H1 (cell line): ENCODE data around the gene HIPK2. TPM values are rescaled to one million over a fixed set of nuclear protein-coding genes. Genes with fewer than 3 reads are reported as not detected.

ENCODE experiments used
- CTCF ChIA-PET: fragments of 300-600 bp; sonication (Branson Sonifier 250); formaldehyde crosslinking; loops from one replicate; lab custom pipeline; 2021; ENCODE audit not compliant: partially characterized antibody; lab: Charles Lee
- POLR2A ChIA-PET: fragments of 300-600 bp; sonication (Branson Sonifier 250); formaldehyde crosslinking; loops from one replicate; lab custom pipeline; 2021; ENCODE audit warnings: inconsistent platforms; ENCODE audit not compliant: partially characterized antibody; lab: Charles Lee
- DNase-seq, 2 experiments: peaks; one replicate each; pipeline versions ENCODE4 v3.0.0 to v3.0.0-alpha.2; 2010 to 2022; ENCODE audit warnings: low spot score in 2 of 2, low read depth in 1 of 2, mixed read lengths in 1 of 2
- FAIRE-seq: peaks from 2 replicates; lab custom pipeline; 2011; peaks lifted over from hg19 to GRCh38; lab: Jason Lieb, UNC
- H2AFZ ChIP-seq: 2 replicates; pipeline ENCODE4 v1.8.1; 2012; ENCODE audit warnings: low read length, inconsistent platforms
- H2AK5ac ChIP-seq: 2 replicates; pipeline ENCODE4 v1.6.1; 2013; ENCODE audit warnings: low read depth, low read length
- H2BK120ac ChIP-seq: replicated peaks from 2 replicates; pipeline ENCODE3; 2013; ENCODE audit warnings: low read depth, low read length, inconsistent platforms
- H2BK12ac ChIP-seq: 2 replicates; pipeline ENCODE4 v1.6.1; 2013; ENCODE audit warnings: low read depth, low read length
- H2BK15ac ChIP-seq: 2 replicates; pipeline ENCODE4 v1.6.1; 2013; ENCODE audit warnings: low read length
- H2BK20ac ChIP-seq: 2 replicates; pipeline ENCODE4 v1.6.1; 2013; ENCODE audit warnings: low read length
- H2BK5ac ChIP-seq: 2 replicates; pipeline ENCODE4 v1.6.1; 2013; ENCODE audit warnings: low read depth, low read length
- H3K14ac ChIP-seq: 2 replicates; pipeline ENCODE4 v1.6.1; 2013; ENCODE audit warnings: inconsistent platforms; ENCODE audit not compliant: insufficient read length
- H3K18ac ChIP-seq: 2 replicates; pipeline ENCODE4 v1.6.1; 2013; ENCODE audit warnings: low read length; ENCODE audit errors: extremely low read depth
- H3K23ac ChIP-seq: 2 replicates; pipeline ENCODE4 v1.6.1; 2013; ENCODE audit warnings: inconsistent platforms; ENCODE audit not compliant: insufficient read length
- H3K23me2 ChIP-seq: 2 replicates; pipeline ENCODE4 v1.6.1; 2013; ENCODE audit warnings: low read depth, low read length
- H3K27ac ChIP-seq: 2 replicates; pipeline ENCODE4 v1.6.1; 2011; ENCODE audit warnings: low read depth, low read length, inconsistent platforms
- H3K27me3 ChIP-seq, 4 experiments: replicated peaks in 1 of 4; 1 replicate in 1 of 4; 2 replicates in 3 of 4; pipeline versions ENCODE4 v1.6.1 to v1.8.1; 2011 to 2013; ENCODE audit warnings: low read length in 3 of 4, mild to moderate bottlenecking in 3 of 4, inconsistent platforms in 2 of 4, mixed read lengths in 2 of 4, moderate library complexity in 1 of 4; ENCODE audit not compliant: control insufficient read depth in 3 of 4, insufficient read depth in 3 of 4; ENCODE audit errors: extremely low read depth in 1 of 4
- H3K36me3 ChIP-seq, 4 experiments: 2 replicates each; pipeline versions ENCODE4 v1.6.1 to v1.8.1; 2011 to 2013; ENCODE audit warnings: mild to moderate bottlenecking in 4 of 4, low read length in 3 of 4, moderate library complexity in 2 of 4, control low read depth in 1 of 4, inconsistent platforms in 1 of 4; ENCODE audit not compliant: insufficient read depth in 4 of 4, control insufficient read depth in 2 of 4
- H3K4ac ChIP-seq: replicated peaks from 2 replicates; pipeline ENCODE3; 2013; ENCODE audit warnings: low read length, low read depth, mixed read lengths, inconsistent platforms; ENCODE audit not compliant: insufficient read length
- H3K4me1 ChIP-seq, 4 experiments: replicated peaks in 1 of 4; 1 replicate in 1 of 4; 2 replicates in 3 of 4; pipeline versions ENCODE4 v1.6.1 to v1.8.1; 2011 to 2013; ENCODE audit warnings: low read length in 3 of 4, inconsistent platforms in 2 of 4, mixed read lengths in 1 of 4; ENCODE audit not compliant: insufficient read depth in 4 of 4, control insufficient read depth in 3 of 4
- H3K4me2 ChIP-seq, 2 experiments: 2 replicates each; pipeline versions ENCODE4 v1.6.1 to v1.8.1; 2011 to 2013; ENCODE audit warnings: low read depth in 2 of 2, low read length in 2 of 2, control low read depth in 1 of 2, inconsistent platforms in 1 of 2, mild to moderate bottlenecking in 1 of 2; ENCODE audit not compliant: insufficient read depth in 1 of 2
- H3K4me3 ChIP-seq, 4 experiments: fragments of 200-600, 300-600 bp in 1 of 4; sonication (generic), shearing (Covaris generic), sonication (Bioruptor Twin) in 1 of 4; 2 replicates each; pipeline versions ENCODE4 v1.5.1 to v1.8.1; 2011 to 2016; ENCODE audit warnings: low read length in 4 of 4, low read depth in 3 of 4, control low read depth in 2 of 4, inconsistent platforms in 2 of 4, mild to moderate bottlenecking in 2 of 4, mixed read lengths in 1 of 4, moderate library complexity in 1 of 4; ENCODE audit not compliant: insufficient read depth in 2 of 4; ENCODE audit errors: extremely low read depth in 1 of 4
- H3K56ac ChIP-seq: replicated peaks from 2 replicates; pipeline ENCODE3; 2013; ENCODE audit warnings: low read depth, mild to moderate bottlenecking, mixed read lengths, low read length, inconsistent platforms; ENCODE audit not compliant: insufficient read length
- H3K79me1 ChIP-seq: 2 replicates; pipeline ENCODE4 v1.6.1; 2013; ENCODE audit warnings: low read depth, low read length, control low read depth
- H3K79me2 ChIP-seq, 2 experiments: 2 replicates each; pipeline versions ENCODE4 v1.6.1 to v1.8.1; 2012 to 2013; ENCODE audit warnings: low read length in 2 of 2, mild to moderate bottlenecking in 2 of 2, inconsistent platforms in 1 of 2; ENCODE audit not compliant: insufficient read depth in 2 of 2, control insufficient read depth in 1 of 2
- H3K9ac ChIP-seq, 4 experiments: replicated peaks in 1 of 4; 1 replicate in 1 of 4; 2 replicates in 3 of 4; pipeline versions ENCODE4 v1.6.1 to v1.8.1; 2011 to 2013; ENCODE audit warnings: low read depth in 3 of 4, low read length in 3 of 4, control low read depth in 2 of 4, mild to moderate bottlenecking in 2 of 4, moderate library complexity in 2 of 4, inconsistent platforms in 1 of 4; ENCODE audit errors: extremely low read depth in 1 of 4
- H3K9me3 ChIP-seq, 2 experiments: 2 replicates each; pipeline versions ENCODE4 v1.6.1 to v1.8.1; 2012 to 2013; ENCODE audit warnings: mild to moderate bottlenecking in 2 of 2, moderate library complexity in 2 of 2, control low read depth in 1 of 2, inconsistent platforms in 1 of 2, low read depth in 1 of 2, low read length in 1 of 2, mixed read lengths in 1 of 2; ENCODE audit not compliant: insufficient read depth in 2 of 2
- H4K20me1 ChIP-seq, 2 experiments: replicated peaks in 1 of 2; 2 replicates each; pipeline versions ENCODE3 to v1.8.1; 2011 to 2013; ENCODE audit warnings: inconsistent platforms in 2 of 2, low read length in 2 of 2, mild to moderate bottlenecking in 1 of 2; ENCODE audit not compliant: insufficient read depth in 2 of 2, control insufficient read depth in 1 of 2
- H4K5ac ChIP-seq: 2 replicates; pipeline ENCODE4 v1.6.1; 2013; ENCODE audit warnings: low read length, low read depth, mixed read lengths, inconsistent platforms; ENCODE audit not compliant: insufficient read length
- H4K8ac ChIP-seq: 2 replicates; pipeline ENCODE4 v1.8.0; 2013; ENCODE audit warnings: mild to moderate bottlenecking, moderate library complexity, low read length, inconsistent platforms; ENCODE audit not compliant: insufficient read depth; ENCODE audit errors: extremely low read depth
- H4K91ac ChIP-seq: replicated peaks from 2 replicates; pipeline ENCODE3; 2013; ENCODE audit warnings: low read length, mixed read lengths, inconsistent platforms; ENCODE audit not compliant: insufficient read length
- ATF2 ChIP-seq: IDR thresholded peaks from 2 replicates; pipeline ENCODE4 v1.6.1; 2012; ENCODE audit warnings: low read length, inconsistent platforms
- CBX8 ChIP-seq: fragments of 300-800, 300-1000 bp; sonication (generic); IDR thresholded peaks from 2 replicates; pipeline ENCODE4 v1.7.1; 2016; ENCODE audit warnings: low read depth, low read length, borderline replicate concordance
- CEBPB ChIP-seq: IDR thresholded peaks from 2 replicates; pipeline ENCODE4 v1.6.1; 2012; ENCODE audit warnings: low read depth, low read length
- GTF2F1 ChIP-seq: IDR thresholded peaks from 2 replicates; pipeline ENCODE4 v1.6.1; 2012; ENCODE audit warnings: low read depth, low read length, improper control_type of control experiment, borderline replicate concordance
- RAD21 ChIP-seq, 2 experiments: IDR thresholded peaks in 1 of 2; conservative IDR thresholded peaks in 1 of 2; 2 replicates each; pipeline ENCODE4 v1.6.1; 2011; ENCODE audit warnings: low read depth in 2 of 2, low read length in 2 of 2, improper control_type of control experiment in 1 of 2, inconsistent platforms in 1 of 2, mild to moderate bottlenecking in 1 of 2, moderate library complexity in 1 of 2
- RBBP5 ChIP-seq: IDR thresholded peaks from 2 replicates; pipeline ENCODE4 v1.7.1; 2012; ENCODE audit warnings: low read depth, mild to moderate bottlenecking, inconsistent platforms, low read length, moderate library complexity, borderline replicate concordance
- WGBS, 2 experiments: shearing (Covaris generic) in 1 of 2; methylation state at CpG; one replicate each; pipeline versions ENCODE4 v1.1.6 to v1.1.7; 2013 to 2015; ENCODE audit warnings: low lambda C conversion rate in 2 of 2, mixed read lengths in 2 of 2, inconsistent platforms in 1 of 2, low coverage in 1 of 2, missing lambda C conversion rate in 1 of 2; ENCODE audit not compliant: insufficient replicate concordance in 2 of 2, insufficient coverage in 1 of 2, insufficient read length in 1 of 2; ENCODE audit errors: extremely low coverage in 1 of 2, missing lambda C conversion rate in 1 of 2; 5-methylcytosine and 5-hydroxymethylcytosine counted together
- polyA plus RNA-seq, 7 experiments: library from polyadenylated mRNA; depleted of rRNA in 3 of 7; stranded (reverse) in 5 of 7; unstranded in 2 of 7; fragments of >200 nt in 5 of 7; fragments of 200-250 nt in 2 of 7; gene quantifications; 1 replicate in 5 of 7; 2 replicates in 1 of 7; 4 replicates in 1 of 7; pipeline versions ENCODE4 v1.2.1 to v1.2.3, GENCODE V29; 2011 to 2013; ENCODE audit warnings: missing spikeins in 2 of 7, mixed read lengths in 2 of 7
- total RNA-seq: library from RNA; stranded (reverse); fragmentation: NEBNext Ultra II Directional; extraction: Animal tissue kit (Norgen Biotek cat#: 25700); gene quantifications from 2 replicates; pipeline ENCODE4 v1.2.1, GENCODE V29; 2021

HIPK2 gene
- total and polyA plus RNA-seq, 2 of the 8 experiments (the other 6 are each of a cell fraction or from before 2014, with no cell fraction given): 8.3 to 24.3 TPM

- Histone ChIP-seq H4K5ac (no peak overlapping the region), H3K18ac (no peak overlapping the region), H2BK5ac (no peak overlapping the region), H3K27ac (no peak overlapping the region), H3K4me1 (peaks cover 0 to 4% (median 0%) of the 10 kb centered on the region in 4 experiments; a peak in 3 of 7 replicates), H4K8ac (no peak overlapping the region), H3K23me2 (no peaks in the 10 kb centered on the region), H2BK20ac (no peak overlapping the region), H2BK15ac (no peak overlapping the region), H3K4ac (no peak overlapping the region), H3K56ac (no peak overlapping the region), H3K4me3 (no peak overlapping the region), H3K79me2 (peaks cover 0 to 58% of the 10 kb centered on the region in 2 experiments; a peak in 3 of 4 replicates), H4K91ac (no peak overlapping the region), H2AK5ac (no peak overlapping the region), H3K23ac (no peak overlapping the region), H3K79me1 (peaks cover 12% of the 10 kb centered on the region), H4K20me1 (peaks cover 0 to 5% of the 10 kb centered on the region in 2 experiments), H3K9me3 (no peaks in the 10 kb centered on the region), H3K36me3 (no peaks in the 10 kb centered on the region), H2AFZ (no peak overlapping the region), H2BK12ac (no peak overlapping the region), H2BK120ac (no peak overlapping the region), H3K14ac (no peak overlapping the region), H3K27me3 (peaks cover 0 to 4% (median under 1%) of the 10 kb centered on the region in 4 experiments; a peak in 5 of 7 replicates), H3K9ac (no peak overlapping the region), H3K4me2 (no peak overlapping the region)
- DNase-seq (no peak), FAIRE-seq (no peak)
- ChIA-PET POLR2A (interaction anchor here (0.6 to 3.8 kb wide), 3 partner anchors 10 to 936 kb away, joined by 3 to 8 read pairs (median 3); no protein-coding TSS in a partner anchor), CTCF (interaction anchor here (0.9 to 1.8 kb wide), 5 partner anchors 10 to 235 kb away, joined by 3 to 4 read pairs (median 4); no protein-coding TSS in a partner anchor)
- 87% methylated on average over 15 of the region's 15 CpGs; no CpG with 5 or more reads in 1 of the 2 experiments for WGBS, 2 experiments
- no peak for TF ChIP-seq ATF2
- TF ChIP-seq GTF2F1: no peak
- TF ChIP-seq CBX8: no peak
- TF ChIP-seq RAD21 (IDR thresholded peaks at IDR 0.05 in 1 of 2, conservative IDR thresholded peaks at IDR 0.05 in 1 of 2; ENCODE audit: low read depth in 2 of 2, low read length in 2 of 2): no peak
- peak; percentile 12; the same call in 1 of the 2 replicates for TF ChIP-seq CEBPB
- no peak for TF ChIP-seq RBBP5
These were observed 6.5 kb downstream of the HIPK2 start for GRCh38 chr7:139771001-139771956.
